GM18526 (cell line): ENCODE results near the gene MB21D2.

Experiments used
- POLR2A ChIP-seq: IDR thresholded peaks from 3 replicates; pipeline ENCODE4 v1.6.1; 2011; ENCODE audit not compliant: insufficient read length; ENCODE audit errors: extremely low read depth

Gene MB21D2

GRCh38 chr3:192861972-192862371 is 55.7 kb downstream of the MB21D2 start:
- no peak for TF ChIP-seq POLR2A

GRCh38 chr3:192860454-192860853 is 57.2 kb downstream of the MB21D2 start:
- no peak for TF ChIP-seq POLR2A

- no peak for TF ChIP-seq POLR2A
These were observed 58.6 kb downstream of the MB21D2 start for GRCh38 chr3:192858849-192859585.

- TF ChIP-seq POLR2A = no peak
These were observed 60.4 kb downstream of the MB21D2 start for GRCh38 chr3:192857260-192857661.

- no peak for TF ChIP-seq POLR2A
These were observed 62.2 kb downstream of the MB21D2 start for GRCh38 chr3:192855434-192855833.

- TF ChIP-seq POLR2A = no peak
These were observed 65.8 kb downstream of the MB21D2 start for GRCh38 chr3:192851821-192852372.

- no peak for TF ChIP-seq POLR2A
These were observed 67.1 kb downstream of the MB21D2 start for GRCh38 chr3:192850451-192850981.

GRCh38 chr3:192848371-192849233 is 69.1 kb downstream of the MB21D2 start:
- no peak for TF ChIP-seq POLR2A

GRCh38 chr3:192847941-192848340 is 69.7 kb downstream of the MB21D2 start:
- no peak for TF ChIP-seq POLR2A

- TF ChIP-seq POLR2A = no peak
These were observed 72.2 kb downstream of the MB21D2 start for GRCh38 chr3:192845526-192845855.

GRCh38 chr3:192844836-192845525 is 72.7 kb downstream of the MB21D2 start:
- TF ChIP-seq POLR2A = no peak

GRCh38 chr3:192844486-192844765 is 73.2 kb downstream of the MB21D2 start:
- no peak for TF ChIP-seq POLR2A

GRCh38 chr3:192843723-192844485 is 73.8 kb downstream of the MB21D2 start:
- no peak for TF ChIP-seq POLR2A

- no peak for TF ChIP-seq POLR2A
These were observed 74.5 kb downstream of the MB21D2 start for GRCh38 chr3:192843119-192843518.

- no peak for TF ChIP-seq POLR2A
These were observed 74.9 kb downstream of the MB21D2 start for GRCh38 chr3:192842711-192843110.
